GM12874 (cell line): Measurements from ENCODE around the gene CLCN6.

Experiments used
- CTCF ChIP-seq: IDR thresholded peaks from 2 replicates; pipeline ENCODE4 v1.5.1; 2011; ENCODE audit warnings: low read depth, mild to moderate bottlenecking, control low read depth, low read length, moderate library complexity; ENCODE audit not compliant: insufficient read depth

CLCN6 gene

GRCh38 chr1:11831945-11832725 is 26.1 kb downstream of the CLCN6 start:
- TF ChIP-seq CTCF = no peak

- no peak for TF ChIP-seq CTCF
These were observed 27.5 kb downstream of the CLCN6 start for GRCh38 chr1:11833497-11833896.

GRCh38 chr1:11833900-11834299 is 27.9 kb downstream of the CLCN6 start:
- no peak for TF ChIP-seq CTCF

GRCh38 chr1:11835441-11836225 is 29.6 kb downstream of the CLCN6 start:
- no peak for TF ChIP-seq CTCF

- TF ChIP-seq CTCF = no peak
These were observed 31.2 kb downstream of the CLCN6 start for GRCh38 chr1:11836955-11837766.

GRCh38 chr1:11837767-11838348 is 31.9 kb downstream of the CLCN6 start:
- no peak for TF ChIP-seq CTCF
